ENCODE results near the gene P2RY2.

Gene P2RY2

GRCh38 chr11:73203322-73203721 is 14.8 kb upstream of the P2RY2 start:
- Histone ChIP-seq H3K9me2 (replicated peaks; ENCODE audit: control insufficient read depth, low read length) (no peaks in the 10 kb centered on the region), H4K20me1 (ENCODE audit: control insufficient read depth, insufficient read depth, low read depth, low read length) (no peaks in the 10 kb centered on the region), H3K4me1 (ENCODE audit: control insufficient read depth, low read length) (no peaks in the 10 kb centered on the region), H3F3A (ENCODE audit: control insufficient read depth, insufficient read depth) (no peaks in the 10 kb centered on the region), H3K27ac (ENCODE audit: low read depth, low read length) (no peak overlapping the region), H3K4me2 (ENCODE audit: low read length) (no peak overlapping the region), H3K9me3 (ENCODE audit: control insufficient read depth, insufficient read depth, low read length) (no peaks in the 10 kb centered on the region), H3K36me3 (ENCODE audit: control insufficient read depth, low read length) (no peaks in the 10 kb centered on the region), H3K4me3 (ENCODE audit: low read length) (no peak overlapping the region), H3K27me3 (ENCODE audit: control insufficient read depth, low read length) (peaks cover 29% of the 10 kb centered on the region), H3K79me2 (ENCODE audit: control insufficient read depth, low read length) (no peaks in the 10 kb centered on the region)
- TF ChIP-seq CTCF (IDR thresholded peaks at IDR 0.05; ENCODE audit: low read depth, low read length, poor library complexity, severe bottlenecking) (no peak), EZH2phosphoT487 (IDR thresholded peaks at IDR 0.05; ENCODE audit: borderline replicate concordance, low read length) (no peak)

- Histone ChIP-seq H4K20me1 (ENCODE audit: control insufficient read depth, insufficient read depth, low read depth, low read length) (no peaks in the 10 kb centered on the region), H3K4me3 (ENCODE audit: low read length) (no peak overlapping the region), H3K9me2 (replicated peaks; ENCODE audit: control insufficient read depth, low read length) (no peaks in the 10 kb centered on the region), H3K27ac (ENCODE audit: low read depth, low read length) (no peak overlapping the region), H3F3A (ENCODE audit: control insufficient read depth, insufficient read depth) (no peaks in the 10 kb centered on the region), H3K36me3 (ENCODE audit: control insufficient read depth, low read length) (no peaks in the 10 kb centered on the region), H3K4me2 (ENCODE audit: low read length) (no peak overlapping the region), H3K9me3 (ENCODE audit: control insufficient read depth, insufficient read depth, low read length) (no peaks in the 10 kb centered on the region), H3K4me1 (ENCODE audit: control insufficient read depth, low read length) (no peaks in the 10 kb centered on the region), H3K79me2 (ENCODE audit: control insufficient read depth, low read length) (no peaks in the 10 kb centered on the region), H3K27me3 (ENCODE audit: control insufficient read depth, low read length) (peaks cover 26% of the 10 kb centered on the region)
- TF ChIP-seq CTCF (IDR thresholded peaks at IDR 0.05; ENCODE audit: low read depth, low read length, poor library complexity, severe bottlenecking) (no peak), EZH2phosphoT487 (IDR thresholded peaks at IDR 0.05; ENCODE audit: borderline replicate concordance, low read length) (no peak)
Measured at GRCh38 chr11:73203790-73204189, 14.3 kb upstream of the P2RY2 start.

GRCh38 chr11:73204711-73205121 is 13.4 kb upstream of the P2RY2 start:
- Histone ChIP-seq H4K20me1 (ENCODE audit: control insufficient read depth, insufficient read depth, low read depth, low read length) (no peaks in the 10 kb centered on the region), H3K4me3 (ENCODE audit: low read length) (no peak overlapping the region), H3F3A (ENCODE audit: control insufficient read depth, insufficient read depth) (no peaks in the 10 kb centered on the region), H3K9me3 (ENCODE audit: control insufficient read depth, insufficient read depth, low read length) (no peaks in the 10 kb centered on the region), H3K4me1 (ENCODE audit: control insufficient read depth, low read length) (no peaks in the 10 kb centered on the region), H3K4me2 (ENCODE audit: low read length) (no peak overlapping the region), H3K27me3 (ENCODE audit: control insufficient read depth, low read length) (peaks cover 24% of the 10 kb centered on the region), H3K9me2 (replicated peaks; ENCODE audit: control insufficient read depth, low read length) (no peaks in the 10 kb centered on the region), H3K79me2 (ENCODE audit: control insufficient read depth, low read length) (no peaks in the 10 kb centered on the region), H3K27ac (ENCODE audit: low read depth, low read length) (no peak overlapping the region), H3K36me3 (ENCODE audit: control insufficient read depth, low read length) (no peaks in the 10 kb centered on the region)
- TF ChIP-seq CTCF (IDR thresholded peaks at IDR 0.05; ENCODE audit: low read depth, low read length, poor library complexity, severe bottlenecking) (no peak), EZH2phosphoT487 (IDR thresholded peaks at IDR 0.05; ENCODE audit: borderline replicate concordance, low read length) (no peak)

All from DOHH2 (cell line).